Fibroblast of mammary gland (primary cell): ENCODE data around the gene TMTC3.
"Not testable (repeated sequence)": the region's sequence is repeated elsewhere in the genome, so short reads cannot be mapped to it uniquely, and the experiment has no call there.

Experiments
- DNase-seq: peaks from one replicate; pipeline ENCODE4 v3.0.0-alpha.2; 2010; ENCODE audit warnings: low read depth
- H3K4me3 ChIP-seq: 2 replicates; pipeline ENCODE4 v1.5.1; 2011; ENCODE audit warnings: low read depth, mild to moderate bottlenecking, low read length, moderate library complexity; ENCODE audit not compliant: control insufficient read depth
- CTCF ChIP-seq: conservative IDR thresholded peaks from 2 replicates; pipeline ENCODE4 v1.5.1; 2011; ENCODE audit warnings: low read depth, low read length, inconsistent platforms; ENCODE audit not compliant: control insufficient read depth, insufficient read depth

Gene TMTC3

GRCh38 chr12:88122666-88123065 lies 19.4 kb upstream of the TMTC3 start:
- no peak for TF ChIP-seq CTCF
- H3K4me3 ChIP-seq = no peak overlapping the region
- DNase-seq = no peak

GRCh38 chr12:88127099-88127498 lies 15.0 kb upstream of the TMTC3 start:
- no peak for TF ChIP-seq CTCF
- no peak for DNase-seq
- H3K4me3 ChIP-seq = no peak overlapping the region

GRCh38 chr12:88127855-88128254 lies 14.3 kb upstream of the TMTC3 start:
- no peak overlapping the region for H3K4me3 ChIP-seq
- TF ChIP-seq CTCF = no peak
- DNase-seq = no peak

GRCh38 chr12:88132392-88132791 lies 9.7 kb upstream of the TMTC3 start:
- TF ChIP-seq CTCF = no peak
- peak; percentile 1 for DNase-seq
- no peak overlapping the region for H3K4me3 ChIP-seq

- not testable (repeated sequence) for H3K4me3 ChIP-seq, DNase-seq
These were observed 8.9 kb upstream of the TMTC3 start for GRCh38 chr12:88133181-88133580.

GRCh38 chr12:88139711-88140110 lies 2.4 kb upstream of the TMTC3 start:
- DNase-seq, H3K4me3 ChIP-seq: not testable (repeated sequence)

- no peak for DNase-seq
- peak overlapping the region; percentile 95 for H3K4me3 ChIP-seq
- no peak for TF ChIP-seq CTCF
These were observed 708 bp upstream of the TMTC3 start for GRCh38 chr12:88141425-88141773.

GRCh38 chr12:88142610-88142991 lies 494 bp downstream of the TMTC3 start:
- no peak for DNase-seq
- TF ChIP-seq CTCF = no peak
- peak overlapping the region; percentile 95 for H3K4me3 ChIP-seq
